HG03521 (cell line): ENCODE results near the gene PEPD.
A peak's percentile ranks its signal among the peaks of the same experiment; 100 is the strongest.
"Not testable (repeated sequence)": the region's sequence is repeated elsewhere in the genome, so short reads cannot be mapped to it uniquely, and the experiment has no call there.

Experiments used
- ATAC-seq: cut with Tn5 transposase; IDR thresholded peaks from one replicate; pipeline ENCODE4 v1.9.1; 2021; ENCODE audit warnings: mild to moderate bottlenecking, moderate library complexity; ENCODE audit not compliant: unreplicated experiment

The PEPD gene

DNA sequence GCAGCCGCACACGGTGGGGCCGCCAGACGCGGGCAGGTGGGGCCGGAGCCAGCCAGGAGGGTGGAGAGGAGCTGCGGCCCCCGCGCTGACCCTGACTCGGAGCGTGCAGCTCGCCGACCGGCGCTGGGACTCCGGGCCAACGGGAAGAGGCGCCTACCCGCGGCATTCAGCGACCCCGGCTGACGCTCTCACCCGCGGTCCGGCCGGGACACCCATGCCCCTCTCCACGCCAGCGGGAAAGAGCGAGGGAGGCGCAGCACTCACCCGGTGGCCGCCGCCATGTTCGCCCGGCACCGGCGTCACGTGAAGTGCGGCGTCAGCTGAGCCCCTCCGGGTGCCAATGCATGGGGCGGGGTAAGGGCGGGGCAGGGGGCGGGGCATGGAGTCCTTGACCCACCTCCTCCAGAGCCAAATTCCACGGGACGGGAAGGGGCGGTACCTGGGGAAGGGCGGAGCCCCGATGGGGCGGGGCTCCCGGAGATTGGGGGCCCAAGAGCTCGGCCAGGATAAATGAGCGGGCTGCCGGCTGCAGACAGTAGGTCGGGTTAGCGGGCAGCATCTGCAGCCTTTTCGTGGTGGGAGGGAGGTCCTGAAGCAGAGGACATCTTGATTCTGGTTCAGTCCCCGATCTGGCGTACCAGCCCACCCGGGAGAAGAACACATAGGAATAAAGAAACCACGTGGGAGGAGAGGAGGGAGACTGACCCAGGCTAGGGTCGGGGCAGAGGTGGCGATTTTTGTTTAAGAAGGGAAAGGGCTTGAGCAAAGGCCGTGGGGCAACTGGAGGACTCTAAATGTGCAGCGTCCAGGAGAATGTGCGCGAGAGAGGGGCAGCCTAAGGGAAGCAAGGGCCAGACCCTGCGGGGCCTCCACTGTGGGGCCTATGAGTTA, at the start of gene PEPD:
Gene PEPD (minus strand): TSS at position 312 of the 891 bp plus-strand sequence. CDS start 31 bp downstream, at position 281.
- peak; percentile 92 for ATAC-seq

DNA sequence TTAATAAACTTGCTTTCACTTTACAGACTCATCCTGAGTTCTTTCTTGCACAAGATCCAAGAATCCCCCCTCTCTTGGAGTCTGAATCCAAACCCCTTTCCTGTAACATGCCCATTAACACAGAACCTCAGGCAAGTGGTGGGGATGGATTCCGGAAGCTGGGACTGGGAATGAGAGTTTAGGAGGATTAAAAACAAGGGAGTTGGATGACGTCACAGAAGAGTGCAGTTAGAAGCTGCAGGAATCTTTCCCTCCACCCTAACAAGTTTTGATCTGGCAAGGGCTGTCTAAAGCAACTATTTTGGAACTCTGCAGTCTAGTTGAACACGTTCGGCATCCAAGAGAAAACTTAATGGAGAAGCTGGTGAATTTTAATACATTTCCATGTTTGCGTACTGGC, 48.2 kb upstream of the PEPD start:
- ATAC-seq, result no peak

DNA sequence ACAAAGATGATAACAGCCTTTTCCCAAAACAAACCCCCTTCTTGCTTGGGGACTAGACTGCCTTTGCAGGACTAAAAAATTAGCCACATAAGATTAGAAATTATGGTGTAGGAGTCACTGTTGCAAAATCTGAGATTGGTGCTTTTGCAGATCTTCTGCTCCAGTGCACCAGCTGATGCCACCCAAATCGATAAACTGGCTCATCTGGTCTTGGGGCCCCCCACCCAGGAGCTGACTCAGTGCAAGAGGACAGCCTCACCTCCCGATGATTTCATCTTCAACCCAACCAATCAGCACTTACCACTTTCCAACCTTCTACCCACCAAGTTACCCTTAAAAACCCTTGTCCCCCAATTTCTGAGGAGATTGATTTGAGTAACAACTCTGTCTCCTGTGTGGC, 47.1 kb upstream of the PEPD start:
- ATAC-seq, result no peak

DNA sequence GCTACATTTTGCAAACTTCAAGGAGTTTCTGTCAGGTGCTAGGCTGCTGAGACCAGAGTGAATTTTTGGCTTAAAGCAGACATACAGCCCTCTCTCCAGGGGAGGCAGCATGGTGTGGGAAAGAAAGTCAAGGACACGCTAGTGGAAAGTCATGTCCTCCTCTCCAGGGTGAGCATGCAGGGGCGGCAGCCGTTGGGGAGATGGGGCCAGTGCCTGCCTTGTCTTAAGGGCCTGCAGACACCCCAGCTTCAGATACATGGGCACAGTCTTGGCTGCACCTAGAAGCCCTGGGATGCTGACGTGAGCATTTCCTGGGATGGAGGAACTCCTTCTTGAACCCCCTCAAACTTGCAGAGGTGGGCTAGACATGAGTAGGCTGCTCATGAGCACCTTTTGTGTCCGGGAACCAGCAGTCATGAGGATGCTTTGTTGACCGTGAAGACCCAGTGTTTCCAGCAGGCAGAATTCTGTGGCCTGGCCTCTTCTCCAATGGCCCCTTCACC, 43.3 kb upstream of the PEPD start:
- ATAC-seq, result no peak

DNA sequence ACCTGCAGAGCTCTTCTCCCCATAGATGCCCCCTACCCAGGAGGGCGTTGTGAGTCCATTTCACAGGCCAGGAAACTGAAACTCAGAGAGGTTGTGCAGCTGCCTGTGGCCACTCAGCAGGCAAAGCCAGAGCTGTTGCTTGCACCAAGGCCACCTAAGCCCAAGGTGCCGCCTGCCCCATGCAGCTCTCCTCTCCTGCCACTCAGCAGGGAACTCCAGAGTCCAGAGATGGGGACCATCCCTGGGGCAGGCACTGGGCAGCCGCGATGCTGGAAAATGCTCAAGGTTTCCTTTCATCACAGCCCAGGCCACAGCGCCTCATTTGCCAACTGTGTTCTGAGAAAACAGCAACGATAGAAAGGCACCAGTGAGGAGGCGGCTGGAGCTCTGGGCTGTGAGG, 41.0 kb upstream of the PEPD start:
- ATAC-seq, result no peak

DNA sequence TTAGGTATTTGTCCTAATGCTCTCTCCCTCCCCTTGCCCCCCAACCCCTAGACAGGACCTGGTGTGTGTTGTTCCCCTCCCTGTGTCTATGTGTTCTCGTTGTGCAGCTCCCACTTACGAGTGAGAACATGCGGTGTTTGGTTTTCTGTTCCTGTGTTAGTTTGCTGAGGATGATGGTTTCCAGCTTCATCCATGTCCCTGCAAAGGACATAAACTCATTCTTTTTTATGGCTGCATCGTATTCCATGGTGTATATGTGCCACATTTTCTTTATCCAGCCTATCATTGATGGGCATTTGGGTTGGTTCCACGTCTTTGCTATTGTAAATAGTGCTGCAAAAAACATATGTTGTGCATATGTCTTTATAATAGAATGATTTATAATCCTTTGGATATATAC, 40.1 kb upstream of the PEPD start:
- ATAC-seq, result not testable (repeated sequence)

DNA sequence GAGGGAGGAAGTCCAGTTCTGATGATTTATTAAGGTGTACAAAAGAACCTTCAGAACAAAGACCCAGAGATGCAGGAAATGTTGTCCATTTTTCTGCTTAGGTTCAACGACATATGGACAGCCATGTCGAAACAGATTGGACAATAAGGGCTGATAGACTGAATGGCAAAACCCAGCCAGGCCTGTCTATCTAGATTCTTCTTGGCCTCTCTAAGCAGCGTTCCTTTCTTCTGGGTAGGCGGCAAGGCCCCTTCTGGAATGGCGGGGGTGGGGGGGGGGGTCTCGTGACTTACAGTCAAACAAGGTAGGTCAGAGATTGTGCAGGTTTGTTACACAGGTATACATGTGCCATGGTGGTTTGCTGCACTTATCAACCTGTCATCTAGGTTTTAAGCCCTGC, 39.7 kb upstream of the PEPD start:
- ATAC-seq, result no peak

DNA sequence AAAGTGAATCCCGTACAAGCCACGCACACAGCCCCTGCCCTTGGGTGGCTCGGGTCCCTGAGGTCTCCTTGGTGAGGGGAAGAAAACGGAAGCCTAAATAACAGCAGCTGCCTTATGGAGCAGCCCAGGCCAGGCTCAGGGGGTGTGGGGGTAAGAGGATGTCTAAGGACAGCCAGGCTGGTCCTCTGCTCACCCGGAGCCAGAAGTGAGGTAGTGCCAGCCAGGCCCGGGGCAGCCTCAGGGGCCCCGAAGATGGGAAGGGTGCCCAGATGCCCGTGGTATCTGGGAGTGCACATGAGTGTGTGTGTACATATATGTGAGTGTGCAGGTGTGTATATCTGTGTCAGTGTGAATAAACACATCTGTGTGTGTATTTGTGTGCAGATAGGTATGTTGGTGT, 38.4 kb upstream of the PEPD start:
- no peak for ATAC-seq

DNA sequence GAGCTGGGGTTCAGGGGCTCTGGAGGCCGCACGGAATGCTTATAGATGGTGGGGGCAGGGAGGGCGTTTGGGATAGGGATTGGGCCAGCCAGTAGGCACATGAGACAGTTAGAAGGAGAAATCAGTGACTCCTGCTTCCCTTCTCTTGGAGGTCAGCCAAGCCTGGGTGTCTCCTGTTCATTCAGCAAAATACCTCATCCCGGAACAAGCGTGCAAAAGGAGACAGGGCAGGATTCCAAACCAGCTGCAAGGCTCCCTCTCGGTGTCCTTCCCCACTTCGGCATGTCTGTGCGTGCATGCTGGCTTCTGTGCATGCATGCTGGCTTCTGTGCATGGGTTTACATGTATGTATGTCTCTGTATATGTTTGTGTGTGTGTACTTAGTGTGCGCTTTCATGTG, 37.3 kb upstream of the PEPD start:
- ATAC-seq, result no peak

DNA sequence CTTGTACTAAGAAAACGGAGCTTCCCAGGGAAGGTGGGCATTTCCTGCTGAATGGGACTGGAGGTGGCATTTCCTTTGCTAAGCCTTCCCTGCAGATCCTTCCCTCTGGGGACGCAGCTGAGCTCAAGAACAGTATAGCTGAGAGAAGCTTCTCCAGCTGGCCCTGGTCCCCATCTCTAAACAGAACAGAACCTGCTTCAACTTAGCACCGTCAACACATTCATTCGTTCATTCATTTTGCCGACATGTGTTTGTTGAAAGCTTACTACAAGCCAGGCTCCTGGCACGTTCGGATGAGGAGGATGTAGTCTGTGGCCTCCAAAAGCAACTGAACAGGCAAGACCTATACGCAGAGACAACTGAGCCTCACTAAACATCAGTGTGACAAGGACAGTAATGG, 36.6 kb upstream of the PEPD start:
- no peak for ATAC-seq

DNA sequence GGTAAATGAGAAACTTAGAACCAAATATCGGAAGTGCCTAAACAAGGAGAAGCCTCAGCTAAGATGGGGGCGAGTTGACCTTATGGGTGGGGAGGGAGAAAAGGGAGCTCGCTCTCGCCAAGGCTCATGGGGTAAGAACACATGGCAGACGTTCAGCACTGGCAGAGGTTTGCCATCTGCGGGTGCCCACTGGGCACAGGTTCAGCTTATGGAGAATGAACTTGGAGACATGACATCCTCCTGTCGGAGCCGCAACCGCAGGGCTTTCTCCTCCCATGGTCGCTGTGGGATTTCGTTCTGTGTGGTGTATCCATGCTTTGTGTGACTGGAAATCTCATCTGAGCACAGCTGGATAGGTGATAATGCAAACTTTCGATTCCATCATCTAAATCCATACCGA, 36.1 kb upstream of the PEPD start:
- no peak for ATAC-seq

DNA sequence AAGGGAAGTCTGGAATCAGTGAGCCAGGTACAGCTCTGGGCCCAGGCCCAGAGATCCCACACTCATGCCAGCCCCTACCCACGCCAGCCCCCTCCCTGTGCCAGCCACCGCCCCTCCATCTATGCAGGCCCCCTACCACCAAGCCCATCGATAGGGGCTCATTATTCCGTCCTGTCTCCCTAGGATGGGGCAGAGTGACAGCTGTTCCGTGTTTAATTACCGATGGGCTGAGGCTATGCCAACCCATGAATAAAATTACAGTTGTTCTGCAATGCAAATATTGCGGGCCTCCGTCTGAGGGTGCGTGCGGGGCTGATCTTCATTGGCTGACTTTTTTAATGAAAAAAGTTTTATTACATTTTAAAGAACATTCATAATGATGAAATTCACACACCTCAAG, 35.6 kb upstream of the PEPD start:
- no peak for ATAC-seq

DNA sequence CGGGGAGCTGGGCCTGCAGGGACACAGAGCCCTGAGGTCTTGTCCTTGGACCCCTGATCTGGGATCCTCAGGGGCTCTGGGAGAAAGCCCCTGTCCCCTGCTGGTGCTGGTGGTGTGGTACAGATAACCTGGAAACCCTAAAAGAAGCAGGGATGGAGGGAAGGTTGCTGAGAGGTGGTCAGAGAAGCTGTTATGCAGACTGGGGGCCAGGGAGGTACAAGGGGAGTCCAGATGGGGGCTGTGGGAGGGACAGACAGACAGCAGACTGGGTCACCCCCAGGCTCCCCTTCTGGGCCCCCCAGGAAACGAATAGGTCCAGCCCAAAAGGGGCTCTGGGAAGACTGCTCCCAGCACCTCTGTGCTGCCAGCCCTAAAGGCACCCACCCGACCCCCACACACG, 34.7 kb upstream of the PEPD start:
- ATAC-seq, result no peak

DNA sequence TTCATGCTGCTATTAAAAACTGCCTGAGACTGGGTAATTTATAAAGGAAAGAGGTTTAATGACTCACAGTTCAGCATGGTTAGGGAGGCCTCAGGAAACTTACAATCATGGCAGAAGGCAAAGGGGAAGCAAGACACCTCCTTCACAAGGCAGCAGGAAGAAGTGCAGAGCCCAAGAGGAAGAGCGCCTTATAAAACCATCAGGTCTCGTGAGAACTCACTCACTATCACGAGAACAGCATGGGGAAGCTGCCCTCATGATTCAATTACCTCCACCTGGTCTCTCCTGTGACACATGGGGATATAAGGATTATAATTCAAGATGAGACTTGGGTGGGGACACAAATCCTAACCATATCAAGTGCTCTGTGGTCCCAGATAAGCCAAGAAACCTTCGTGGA, 34.1 kb upstream of the PEPD start:
- ATAC-seq, result not testable (repeated sequence)

DNA sequence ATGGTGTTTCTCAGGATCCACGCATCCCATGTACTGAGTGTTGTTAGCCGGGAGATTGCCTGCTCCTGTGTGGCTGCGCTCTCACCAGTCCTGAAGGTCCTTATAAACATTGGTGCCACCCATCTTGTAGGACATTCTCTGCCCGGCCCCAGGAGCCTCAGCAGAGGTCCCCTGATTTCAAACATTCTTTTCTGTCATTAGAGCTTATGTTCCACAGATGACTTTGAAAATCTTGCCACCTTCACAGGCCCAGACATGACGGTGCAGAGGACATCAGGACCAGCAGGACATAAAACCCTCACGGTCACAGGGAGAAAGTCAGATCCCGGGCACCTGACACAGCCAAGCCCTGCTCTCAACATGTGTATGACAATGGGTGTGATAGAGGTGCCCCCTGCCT, 33.2 kb upstream of the PEPD start:
- ATAC-seq, result no peak

DNA sequence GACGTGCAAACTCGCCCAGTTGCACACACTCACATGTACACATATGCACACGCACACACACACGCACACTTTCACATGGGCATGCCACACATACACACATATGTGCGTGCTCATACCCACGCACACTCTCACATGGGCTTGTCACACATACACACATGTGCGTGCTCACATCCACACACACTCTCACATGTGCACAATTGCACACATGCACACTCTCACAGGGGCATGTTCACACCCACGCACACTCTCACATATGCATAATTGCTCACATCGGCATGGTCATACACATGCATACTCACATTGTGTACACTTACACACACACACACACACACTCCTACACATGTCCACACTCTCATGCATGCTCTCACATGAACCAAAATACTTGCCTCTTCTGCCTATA, 32.8 kb upstream of the PEPD start:
- no peak for ATAC-seq

DNA sequence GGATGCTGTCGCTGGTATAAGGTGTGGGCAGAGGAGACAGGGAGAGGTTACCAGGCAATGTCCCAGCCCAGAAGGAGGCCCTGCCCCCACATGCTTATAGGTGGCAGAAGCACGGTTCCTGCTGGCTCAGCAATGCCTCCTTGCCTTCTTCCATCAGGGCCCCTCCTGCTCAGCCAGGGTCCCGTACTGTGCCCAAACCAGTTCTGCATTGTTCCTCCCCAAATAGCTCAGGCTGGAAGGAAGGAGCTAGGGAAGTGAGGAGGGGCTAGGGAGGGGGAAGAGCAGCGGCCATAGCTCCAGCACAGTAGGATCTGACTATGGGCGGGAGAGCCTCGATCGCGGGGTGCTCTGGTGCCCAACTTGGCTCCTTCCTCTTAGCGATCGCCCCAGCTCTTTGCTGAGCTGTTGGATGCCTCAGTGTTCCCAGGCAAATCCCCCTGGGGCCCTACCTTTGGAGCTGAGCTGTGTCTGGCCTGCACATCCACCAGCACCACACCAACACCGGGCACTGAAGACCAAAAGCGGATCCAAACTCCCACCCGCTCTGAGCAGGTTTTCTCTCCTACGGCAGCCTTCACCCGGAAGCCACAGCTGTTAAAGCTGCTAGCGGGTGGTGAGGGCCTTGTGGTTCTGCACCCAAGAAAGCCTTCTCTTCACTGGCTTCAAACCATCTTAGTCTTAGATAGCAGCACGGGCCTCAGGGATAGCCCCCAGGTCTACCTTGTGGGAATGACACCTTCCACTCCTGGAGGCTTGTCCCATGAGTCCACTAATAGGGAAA, 32.1 kb upstream of the PEPD start:
- no peak for ATAC-seq

DNA sequence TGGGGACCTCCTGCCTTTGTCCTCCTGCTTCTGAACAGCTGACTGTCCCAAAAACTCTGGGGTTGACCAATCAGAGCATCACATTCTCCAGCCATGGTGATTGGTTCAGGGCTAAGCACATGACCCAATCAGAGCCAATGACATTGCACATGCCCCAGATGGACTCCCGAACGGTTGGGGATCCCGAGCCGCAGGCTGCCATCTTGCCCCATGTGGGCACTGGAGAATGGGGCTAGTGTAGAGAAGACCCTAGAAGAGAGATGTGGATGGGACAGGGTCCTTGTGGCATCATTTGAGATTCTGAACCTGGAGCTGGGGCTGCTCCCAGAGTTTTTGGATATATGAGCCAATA, 31.3 kb upstream of the PEPD start:
- no peak for ATAC-seq

DNA sequence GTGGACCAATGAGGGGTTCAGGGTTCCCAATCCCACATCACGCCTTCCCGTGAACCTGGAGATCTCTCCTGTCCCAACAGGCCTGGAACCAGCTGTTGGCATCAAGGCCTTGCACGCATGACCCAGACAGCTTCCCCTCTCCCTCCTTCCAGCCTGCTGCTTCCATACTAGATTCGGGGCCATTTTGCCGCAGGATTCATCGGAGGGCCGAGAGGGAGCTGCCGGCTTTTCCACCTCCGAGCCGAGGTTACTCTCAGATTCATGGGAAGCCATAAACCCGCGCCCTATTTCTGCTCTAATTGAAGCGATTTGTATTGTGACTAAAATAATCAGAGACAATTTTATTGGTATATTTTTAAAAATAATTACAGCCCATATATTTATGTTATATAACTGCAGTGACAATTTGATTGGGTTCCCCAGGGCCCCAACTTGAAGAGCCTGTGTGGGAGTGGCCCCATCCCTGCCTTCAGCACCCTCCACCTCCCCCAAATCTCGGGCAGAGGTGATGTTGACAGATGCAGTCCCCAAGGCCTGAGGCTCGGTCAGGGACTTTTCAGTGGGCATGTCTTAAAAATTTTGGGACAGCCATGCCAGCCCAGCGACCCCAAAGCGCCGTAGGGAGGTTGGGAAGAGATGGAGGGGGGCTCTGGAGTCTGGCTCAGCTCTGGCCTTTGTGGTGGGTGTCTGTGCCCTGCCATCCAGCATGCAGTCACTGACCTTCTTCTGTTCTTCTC, 30.8 kb upstream of the PEPD start:
- no peak for ATAC-seq

DNA sequence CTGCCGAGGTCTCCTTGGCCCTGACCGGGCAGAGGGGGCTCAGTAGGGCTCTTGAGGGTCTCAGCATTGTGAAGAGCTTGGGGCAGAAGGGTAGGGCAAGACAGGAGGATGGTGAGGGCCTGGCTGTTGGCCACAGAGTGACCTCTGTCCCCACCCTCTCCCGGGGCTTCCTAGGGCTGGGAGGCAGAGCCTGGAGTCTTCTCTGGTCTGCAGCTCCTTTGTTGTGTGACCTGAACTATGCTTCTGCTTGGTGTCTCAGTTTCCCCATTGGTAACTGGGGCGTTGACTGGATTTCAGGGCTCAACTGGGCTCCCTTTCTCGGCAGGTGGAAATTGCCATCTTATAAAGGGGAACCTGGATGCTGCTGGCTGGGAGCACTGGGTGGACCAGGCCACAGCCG, 30.1 kb upstream of the PEPD start:
- no peak for ATAC-seq

DNA sequence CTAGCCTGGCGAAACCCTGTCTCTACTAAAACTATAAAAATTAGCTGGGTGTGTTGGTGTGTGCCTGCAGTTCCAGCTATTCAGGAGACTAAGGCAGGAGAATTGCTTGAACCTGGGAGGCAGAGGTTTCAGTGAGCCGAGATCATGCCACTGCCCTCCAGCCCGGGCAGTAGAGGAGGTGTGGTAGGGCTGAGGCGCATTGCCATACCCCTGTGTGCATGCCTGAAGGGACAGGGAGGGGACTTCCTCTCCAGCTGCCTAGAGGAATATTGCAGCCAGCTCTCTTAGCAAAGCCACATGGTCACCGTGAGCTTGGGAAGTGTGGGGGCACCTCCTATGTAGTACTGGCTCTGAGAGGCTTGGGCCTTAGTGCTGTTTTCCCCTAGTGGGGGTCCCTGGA, 29.2 kb upstream of the PEPD start:
- no peak for ATAC-seq
